Mucosa of descending colon (tissue), 3 donors: Measurements from ENCODE around the gene CYTL1. TPM values are rescaled to one million over a fixed set of nuclear protein-coding genes. Genes with fewer than 3 reads are reported as not detected.

Experiments used
- ATAC-seq: fragments of 200-7000 bp; cut with Tn5 transposase; one replicate; pipeline ENCODE4 v1.9.1; 2020; ENCODE audit warnings: mild to moderate bottlenecking, moderate library complexity
- DNase-seq, 3 donors: peaks; one replicate each; pipeline ENCODE4 v3.0.0-alpha.2; 2020
- H3K36me3 ChIP-seq: fragments of 200-600 bp; one replicate; pipeline ENCODE4 v1.8.0; 2021; ENCODE audit warnings: low read depth, mild to moderate bottlenecking
- H3K4me1 ChIP-seq: fragments of 200-600 bp; one replicate; pipeline ENCODE4 v1.8.0; 2021; ENCODE audit warnings: low read depth, mild to moderate bottlenecking
- H3K4me3 ChIP-seq: fragments of 200-600 bp; one replicate; pipeline ENCODE4 v1.8.0; 2021; ENCODE audit warnings: mild to moderate bottlenecking
- H3K9me3 ChIP-seq: fragments of 200-600 bp; one replicate; pipeline ENCODE4 v1.8.0; 2021; ENCODE audit warnings: mild to moderate bottlenecking
- CTCF ChIP-seq: fragments of 200-600 bp; IDR thresholded peaks from one replicate; pipeline ENCODE4 v1.8.0; 2022; ENCODE audit warnings: antibody characterized with exemption, mild to moderate bottlenecking
- intact Hi-C, 2 donors: fragments of 100-400 bp; cut with DNase I in 1 of 2; cut with micrococcal nuclease in 1 of 2; formaldehyde crosslinking; loops; one replicate each; pipeline versions ENCODE4 v1.11.0 to v1.11.1; 2022; cut with DNase I, micrococcal nuclease
- total RNA-seq, 3 donors: library from RNA; stranded (reverse); fragmentation: NEBNext Ultra II Directional in 2 of 3; extraction: Animal tissue kit (Norgen Biotek cat#: 25700) in 2 of 3; gene quantifications; one replicate each; pipeline versions ENCODE4 v1.2.1 to v1.2.4, GENCODE V29; 2021 to 2023
- donor health status: DM: no; HTN: no; CAD: no; lungs with moderate emphysema.
- donor health status: DM: no; HTN: no; CAD: no.
- donor health status: DM: no; HTN: yes; CAD: no.

The CYTL1 gene
- total RNA-seq, 3 donors from 2014 or later: 0.29 to 1.0 TPM; not detected in 1

- no peaks in the 10 kb centered on the region for H3K4me1 ChIP-seq
- no peak for TF ChIP-seq CTCF
- no peaks in the 10 kb centered on the region for H3K9me3 ChIP-seq
- no peaks in the 10 kb centered on the region for H3K36me3 ChIP-seq
- DNase-seq (no peak), ATAC-seq (no peak)
- H3K4me3 ChIP-seq: no peak overlapping the region
- intact Hi-C loops: no loop called here
These were observed 13.6 kb upstream of the CYTL1 start for GRCh38 chr4:5032813-5033212.

GRCh38 chr4:5030927-5031326 lies 11.7 kb upstream of the CYTL1 start:
- TF ChIP-seq CTCF: no peak
- no peak overlapping the region for H3K4me3 ChIP-seq
- intact Hi-C loops: no loop called here
- no peaks in the 10 kb centered on the region for H3K36me3 ChIP-seq
- no peak for ATAC-seq
- no peaks in the 10 kb centered on the region for H3K9me3 ChIP-seq
- H3K4me1 ChIP-seq: no peaks in the 10 kb centered on the region
- no peak for DNase-seq

GRCh38 chr4:5030221-5030620 lies 11.0 kb upstream of the CYTL1 start:
- no peak overlapping the region for H3K4me3 ChIP-seq
- DNase-seq: no peak
- no peak for TF ChIP-seq CTCF
- no peaks in the 10 kb centered on the region for H3K36me3 ChIP-seq
- no peaks in the 10 kb centered on the region for H3K9me3 ChIP-seq
- no peak for ATAC-seq
- intact Hi-C loops: no loop called here
- H3K4me1 ChIP-seq: no peaks in the 10 kb centered on the region

- ATAC-seq: no peak
These were observed 10.2 kb upstream of the CYTL1 start for GRCh38 chr4:5029447-5029846.

GRCh38 chr4:5028480-5028879 lies 9.2 kb upstream of the CYTL1 start:
- DNase-seq: no peak
- no peak for ATAC-seq
- no peak for TF ChIP-seq CTCF
- Histone ChIP-seq H3K4me1 (no peaks in the 10 kb centered on the region), H3K4me3 (no peak overlapping the region), H3K36me3 (no peaks in the 10 kb centered on the region), H3K9me3 (no peaks in the 10 kb centered on the region)
- intact Hi-C loops: no loop called here

More at GRCh38 chr4:5029447-5029846, 10.2 kb upstream of the CYTL1 start:
- H3K4me1 ChIP-seq: no peaks in the 10 kb centered on the region
- no peak for DNase-seq
- intact Hi-C loops: no loop called here
- no peaks in the 10 kb centered on the region for H3K36me3 ChIP-seq
- H3K9me3 ChIP-seq: no peaks in the 10 kb centered on the region
- TF ChIP-seq CTCF: no peak
- no peak overlapping the region for H3K4me3 ChIP-seq

- intact Hi-C loops: no loop called here
- no peaks in the 10 kb centered on the region for H3K36me3 ChIP-seq
- no peak for TF ChIP-seq CTCF
- no peak overlapping the region for H3K4me3 ChIP-seq
- no peaks in the 10 kb centered on the region for H3K4me1 ChIP-seq
- no peaks in the 10 kb centered on the region for H3K9me3 ChIP-seq
- no peak for DNase-seq
- no peak for ATAC-seq
These were observed 8.1 kb upstream of the CYTL1 start for GRCh38 chr4:5027346-5027745.
